Tibial nerve (tissue), 4 donors: Measurements from ENCODE around the gene NCMAP.

ENCODE experiments used
- CTCF ChIP-seq, 5 experiments: fragments of 200-600 bp in 3 of 5; fragments of 450-650 bp in 2 of 5; sonication (generic) in 3 of 5; IDR thresholded peaks; one replicate each; pipeline ENCODE4 v1.5.1; 2016 to 2019; ENCODE audit warnings: antibody characterized with exemption in 5 of 5, mild to moderate bottlenecking in 3 of 5, moderate library complexity in 2 of 5
- EP300 ChIP-seq, 2 donors: sonication (generic); formaldehyde crosslinking; IDR thresholded peaks; one replicate each; pipeline ENCODE4 v1.6.1; 2017; ENCODE audit warnings: antibody characterized with exemption in 2 of 2, mild to moderate bottlenecking in 1 of 2

GRCh38 chr1:24535778-24536177, 20.1 kb upstream of the NCMAP start:
- TF ChIP-seq EP300 (IDR thresholded peaks at IDR 0.05), result no peak
- no peak for TF ChIP-seq CTCF (IDR thresholded peaks at IDR 0.05)
